Measurements from ENCODE around the gene MYO1B.

Gene MYO1B

GRCh38 chr2:191245046-191245868 is at the start of gene MYO1B:
TSS of gene MYO1B (plus strand) at chr2:191245404. CDS start at chr2:191276896, 31,492 bp downstream.
- no peak for DNase-seq (ENCODE audit: low read depth)

- no peak for DNase-seq (ENCODE audit: low read depth)
Measured at GRCh38 chr2:191197096-191197495, 48.1 kb upstream of the MYO1B start.

GRCh38 chr2:191198271-191198670 is 46.9 kb upstream of the MYO1B start:
- no peak for DNase-seq (ENCODE audit: low read depth)

GRCh38 chr2:191199929-191200512 is 45.2 kb upstream of the MYO1B start:
- DNase-seq (ENCODE audit: low read depth) = no peak

GRCh38 chr2:191200910-191201309 is 44.3 kb upstream of the MYO1B start:
- DNase-seq (ENCODE audit: low read depth) = no peak

- no peak for DNase-seq (ENCODE audit: low read depth)
Measured at GRCh38 chr2:191202209-191202721, 42.9 kb upstream of the MYO1B start.

- no peak for DNase-seq (ENCODE audit: low read depth)
Measured at GRCh38 chr2:191202881-191203397, 42.3 kb upstream of the MYO1B start.

GRCh38 chr2:191204433-191204832 is 40.8 kb upstream of the MYO1B start:
- DNase-seq (ENCODE audit: low read depth) = no peak

- no peak for DNase-seq (ENCODE audit: low read depth)
Measured at GRCh38 chr2:191206613-191207471, 38.4 kb upstream of the MYO1B start.

- DNase-seq (ENCODE audit: low read depth) = no peak
Measured at GRCh38 chr2:191209340-191209739, 35.9 kb upstream of the MYO1B start.

GRCh38 chr2:191212119-191212518 is 33.1 kb upstream of the MYO1B start:
- DNase-seq (ENCODE audit: low read depth) = no peak

- DNase-seq (ENCODE audit: low read depth) = no peak
Measured at GRCh38 chr2:191213333-191213732, 31.9 kb upstream of the MYO1B start.

GRCh38 chr2:191215230-191215629 is 30.0 kb upstream of the MYO1B start:
- DNase-seq (ENCODE audit: low read depth) = no peak

- DNase-seq (ENCODE audit: low read depth) = no peak
Measured at GRCh38 chr2:191215666-191216065, 29.5 kb upstream of the MYO1B start.

GRCh38 chr2:191217580-191217979 is 27.6 kb upstream of the MYO1B start:
- DNase-seq (ENCODE audit: low read depth) = no peak

- DNase-seq (ENCODE audit: low read depth) = peak; percentile 11
Measured at GRCh38 chr2:191218292-191218898, 26.8 kb upstream of the MYO1B start.

- DNase-seq (ENCODE audit: low read depth) = no peak
Measured at GRCh38 chr2:191220671-191221070, 24.5 kb upstream of the MYO1B start.

- no peak for DNase-seq (ENCODE audit: low read depth)
Measured at GRCh38 chr2:191221666-191222065, 23.5 kb upstream of the MYO1B start.

GRCh38 chr2:191222507-191222906 is 22.7 kb upstream of the MYO1B start:
- no peak for DNase-seq (ENCODE audit: low read depth)

GRCh38 chr2:191222952-191223351 is 22.3 kb upstream of the MYO1B start:
- no peak for DNase-seq (ENCODE audit: low read depth)

- no peak for DNase-seq (ENCODE audit: low read depth)
Measured at GRCh38 chr2:191225126-191225525, 20.1 kb upstream of the MYO1B start.

GRCh38 chr2:191225690-191226089 is 19.5 kb upstream of the MYO1B start:
- DNase-seq (ENCODE audit: low read depth) = no peak
